ENCODE results near the gene CNTNAP2. TPM values are rescaled to one million over a fixed set of nuclear protein-coding genes. Genes with fewer than 3 reads are reported as not detected.
"Not testable (repeated sequence)": the region's sequence is repeated elsewhere in the genome, so short reads cannot be mapped to it uniquely, and the experiment has no call there.

CNTNAP2 gene
- polyA plus RNA-seq, 1 experiment: not detected

DNA sequence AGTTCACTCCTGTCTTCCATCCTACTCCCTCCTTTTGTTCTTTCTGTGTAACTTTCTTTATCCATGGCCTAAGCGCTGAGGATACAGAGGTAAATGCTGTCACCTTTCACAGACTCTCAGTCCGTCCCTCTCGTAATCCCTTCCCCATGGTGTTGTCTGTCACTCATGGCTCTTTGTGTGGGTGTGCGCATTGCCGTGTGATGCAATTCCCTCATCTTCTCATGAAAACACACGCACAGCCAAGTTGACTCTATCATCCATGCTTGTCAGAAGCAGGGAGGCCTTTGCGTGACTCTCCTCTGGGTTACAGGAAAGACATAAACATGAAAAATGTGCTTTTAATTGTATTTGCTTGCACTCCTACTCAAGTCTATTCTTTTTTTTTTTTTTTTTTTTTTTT, 2348.3 kb downstream of the CNTNAP2 start:
- ChIA-PET CTCF (no interaction called here), POLR2A (no interaction called here)
- no peaks in the 10 kb centered on the region for H3K36me3 ChIP-seq (ENCODE audit: control insufficient read depth, insufficient read depth, low read length)
- no peak overlapping the region for H3K4me3 ChIP-seq (ENCODE audit: low read depth, low read length)
- H3K27me3 ChIP-seq (ENCODE audit: control insufficient read depth, insufficient read depth, low read length): no peaks in the 10 kb centered on the region
- TF ChIP-seq, protein P1, sequence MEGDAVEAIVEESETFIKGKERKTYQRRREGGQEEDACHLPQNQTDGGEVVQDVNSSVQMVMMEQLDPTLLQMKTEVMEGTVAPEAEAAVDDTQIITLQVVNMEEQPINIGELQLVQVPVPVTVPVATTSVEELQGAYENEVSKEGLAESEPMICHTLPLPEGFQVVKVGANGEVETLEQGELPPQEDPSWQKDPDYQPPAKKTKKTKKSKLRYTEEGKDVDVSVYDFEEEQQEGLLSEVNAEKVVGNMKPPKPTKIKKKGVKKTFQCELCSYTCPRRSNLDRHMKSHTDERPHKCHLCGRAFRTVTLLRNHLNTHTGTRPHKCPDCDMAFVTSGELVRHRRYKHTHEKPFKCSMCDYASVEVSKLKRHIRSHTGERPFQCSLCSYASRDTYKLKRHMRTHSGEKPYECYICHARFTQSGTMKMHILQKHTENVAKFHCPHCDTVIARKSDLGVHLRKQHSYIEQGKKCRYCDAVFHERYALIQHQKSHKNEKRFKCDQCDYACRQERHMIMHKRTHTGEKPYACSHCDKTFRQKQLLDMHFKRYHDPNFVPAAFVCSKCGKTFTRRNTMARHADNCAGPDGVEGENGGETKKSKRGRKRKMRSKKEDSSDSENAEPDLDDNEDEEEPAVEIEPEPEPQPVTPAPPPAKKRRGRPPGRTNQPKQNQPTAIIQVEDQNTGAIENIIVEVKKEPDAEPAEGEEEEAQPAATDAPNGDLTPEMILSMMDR (IDR thresholded peaks at IDR 0.05; ENCODE audit: insufficient read depth, low read depth, low read length): no peak
- no peak for DNase-seq (ENCODE audit: low read depth)

GRCh38 chr7:148465441-148465840, 2348.8 kb downstream of the CNTNAP2 start:
- H3K27me3 ChIP-seq (ENCODE audit: control insufficient read depth, insufficient read depth, low read length); H3K36me3 ChIP-seq (ENCODE audit: control insufficient read depth, insufficient read depth, low read length); POLR2A ChIA-PET; DNase-seq (ENCODE audit: low read depth); CTCF ChIA-PET; H3K4me3 ChIP-seq (ENCODE audit: low read depth, low read length): not testable (repeated sequence)

GRCh38 chr7:148466120-148466519, 2349.5 kb downstream of the CNTNAP2 start:
- no peaks in the 10 kb centered on the region for H3K36me3 ChIP-seq (ENCODE audit: control insufficient read depth, insufficient read depth, low read length)
- ChIA-PET POLR2A (no interaction called here), CTCF (no interaction called here)
- no peak overlapping the region for H3K4me3 ChIP-seq (ENCODE audit: low read depth, low read length)
- DNase-seq (ENCODE audit: low read depth): no peak
- H3K27me3 ChIP-seq (ENCODE audit: control insufficient read depth, insufficient read depth, low read length): no peaks in the 10 kb centered on the region
- TF ChIP-seq, protein P1 (IDR thresholded peaks at IDR 0.05; ENCODE audit: insufficient read depth, low read depth, low read length): no peak

DNA sequence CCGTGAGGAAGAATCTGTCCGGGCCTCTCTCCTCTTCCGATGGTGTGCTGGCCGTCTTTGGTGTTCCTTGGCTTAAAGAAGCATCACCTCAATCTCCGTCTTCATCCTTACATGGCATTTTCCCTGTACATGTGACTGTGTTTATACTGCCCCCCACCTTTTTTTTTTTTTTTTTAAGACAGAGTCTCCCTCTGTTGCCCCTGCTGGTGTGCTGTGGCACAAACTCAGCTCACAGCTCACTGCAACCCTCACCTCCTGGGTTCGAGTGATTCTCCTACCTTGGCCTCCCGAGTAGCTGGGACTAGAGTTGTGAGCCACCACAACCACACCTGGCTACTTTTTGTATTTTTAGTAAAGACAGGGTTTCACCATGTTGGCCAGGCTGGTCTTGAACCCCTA, 2352.1 kb downstream of the CNTNAP2 start:
- Histone ChIP-seq H3K36me3 (ENCODE audit: control insufficient read depth, insufficient read depth, low read length) (no peaks in the 10 kb centered on the region), H3K27me3 (ENCODE audit: control insufficient read depth, insufficient read depth, low read length) (no peaks in the 10 kb centered on the region), H3K4me3 (ENCODE audit: low read depth, low read length) (no peak overlapping the region)
- POLR2A ChIA-PET: no interaction called here
- CTCF ChIA-PET: no interaction called here
- TF ChIP-seq, protein P1 (IDR thresholded peaks at IDR 0.05; ENCODE audit: insufficient read depth, low read depth, low read length): no peak
- no peak for DNase-seq (ENCODE audit: low read depth)

Small RNA genes within 50 kb of the gene (small RNA-seq; reads per million reads assigned to genes)
- gene AC005518.2 (ENCODE audit: insufficient read length, low read depth, low replicate concordance) (not detected), gene MIR548F4 (ENCODE audit: insufficient read length, low read depth, low replicate concordance) (not detected), gene RANP2 (ENCODE audit: insufficient read length, low read depth, low replicate concordance) (not detected), gene RF00012 (ENCODE audit: insufficient read length, low read depth, low replicate concordance) (not detected), gene RF00019 (ENCODE audit: insufficient read length, low read depth, low replicate concordance) (not detected), gene RF02271 (ENCODE audit: insufficient read length, low read depth, low replicate concordance) (not detected), gene RN7SL456P (ENCODE audit: insufficient read length, low read depth, low replicate concordance) (not detected), gene RN7SL72P (ENCODE audit: insufficient read length, low read depth, low replicate concordance) (not detected), gene RNA5SP249 (ENCODE audit: insufficient read length, low read depth, low replicate concordance) (not detected), gene RNU6-1184P (ENCODE audit: insufficient read length, low read depth, low replicate concordance) (not detected)

Data from BJ (cell line).